A673 (cell line): Measurements from ENCODE around the gene ZC3H15. TPM values are rescaled to one million over a fixed set of nuclear protein-coding genes. Genes with fewer than 3 reads are reported as not detected.

Experiments used
- BruUV-seq: library from RNA; stranded (reverse); fragments of 400-500 nt; replicated peaks from 2 replicates; lab custom pipeline; 2021; lab: Mats Ljungman, UMichigan
- CTCF ChIA-PET: fragments of 300-600 bp; sonication (Branson Sonifier 250); formaldehyde crosslinking; loops from one replicate; lab custom pipeline; 2022; ENCODE audit warnings: antibody characterized with exemption; lab: Charles Lee
- POLR2A ChIA-PET: fragments of 300-600 bp; sonication (Branson Sonifier 250); formaldehyde crosslinking; loops from one replicate; lab custom pipeline; 2022; ENCODE audit warnings: antibody characterized with exemption; ENCODE audit not compliant: low non-redundant PET; lab: Charles Lee
- DNase-seq: peaks from one replicate; pipeline ENCODE4 v3.0.0-alpha.2; 2015; ENCODE audit warnings: low spot score
- H3K27ac ChIP-seq: fragments of 200-600 bp; sonication (generic); 2 replicates; pipeline ENCODE4 v1.5.1; 2016; ENCODE audit warnings: mixed run types, low read depth, mild to moderate bottlenecking, mixed read lengths, antibody characterized with exemption, low read length; ENCODE audit not compliant: poor library complexity, severe bottlenecking
- H3K27me3 ChIP-seq: fragments of 200-600 bp; sonication (generic); replicated peaks from 2 replicates; pipeline ENCODE4 v1.6.1; 2017; ENCODE audit warnings: mixed run types, low read depth, mild to moderate bottlenecking, mixed read lengths, antibody characterized with exemption, low read length; ENCODE audit not compliant: insufficient read depth, poor library complexity
- H3K36me3 ChIP-seq: fragments of 200-600 bp; sonication (generic); 2 replicates; pipeline ENCODE4 v1.6.1; 2016; ENCODE audit warnings: mixed run types, mild to moderate bottlenecking, mixed read lengths, antibody characterized with exemption, low read length; ENCODE audit not compliant: insufficient read depth, poor library complexity, severe bottlenecking
- H3K4me1 ChIP-seq: fragments of 200-600 bp; sonication (generic); 2 replicates; pipeline ENCODE4 v1.6.1; 2017; ENCODE audit warnings: mixed run types, mild to moderate bottlenecking, mixed read lengths, antibody characterized with exemption, low read length; ENCODE audit not compliant: insufficient read depth, poor library complexity, severe bottlenecking
- H3K4me3 ChIP-seq: fragments of 200-600 bp; sonication (generic); 2 replicates; pipeline ENCODE4 v1.5.1; 2016; ENCODE audit warnings: low read depth, mixed run types, mild to moderate bottlenecking, mixed read lengths, low read length; ENCODE audit not compliant: poor library complexity, severe bottlenecking
- H3K9me3 ChIP-seq: fragments of 200-600 bp; sonication (generic); 2 replicates; pipeline ENCODE4 v1.6.1; 2016; ENCODE audit warnings: mixed run types, low read depth, mild to moderate bottlenecking, mixed read lengths, antibody characterized with exemption, low read length; ENCODE audit not compliant: poor library complexity, severe bottlenecking
- EZH2 ChIP-seq: fragments of 200-600 bp; sonication (generic); IDR thresholded peaks from 2 replicates; pipeline ENCODE4 v1.6.1; 2017; ENCODE audit warnings: borderline replicate concordance, low read depth, mild to moderate bottlenecking, mixed read lengths, antibody characterized with exemption, low read length; ENCODE audit not compliant: poor library complexity, severe bottlenecking
- intact Hi-C: fragments of 100-400 bp; cut with micrococcal nuclease; formaldehyde crosslinking; loops from one replicate; pipeline ENCODE4 v1.10.0; 2022; ENCODE audit not compliant: unreplicated experiment
- total RNA-seq: library from RNA; stranded (reverse); gene quantifications from 2 replicates; pipeline ENCODE4 v1.2.3, GENCODE V29; 2021
- TF ChIP-seq, protein P1 (sequence below): fragments of 300-800, 200-600 bp; sonication (generic); conservative IDR thresholded peaks from 2 replicates; pipeline ENCODE4 v1.5.1; 2017; ENCODE audit warnings: low read depth, mild to moderate bottlenecking, antibody characterized with exemption, low read length, moderate library complexity, mixed read lengths

The ZC3H15 gene
- total RNA-seq, 1 experiment from 2014 or later: 95.1 TPM

DNA sequence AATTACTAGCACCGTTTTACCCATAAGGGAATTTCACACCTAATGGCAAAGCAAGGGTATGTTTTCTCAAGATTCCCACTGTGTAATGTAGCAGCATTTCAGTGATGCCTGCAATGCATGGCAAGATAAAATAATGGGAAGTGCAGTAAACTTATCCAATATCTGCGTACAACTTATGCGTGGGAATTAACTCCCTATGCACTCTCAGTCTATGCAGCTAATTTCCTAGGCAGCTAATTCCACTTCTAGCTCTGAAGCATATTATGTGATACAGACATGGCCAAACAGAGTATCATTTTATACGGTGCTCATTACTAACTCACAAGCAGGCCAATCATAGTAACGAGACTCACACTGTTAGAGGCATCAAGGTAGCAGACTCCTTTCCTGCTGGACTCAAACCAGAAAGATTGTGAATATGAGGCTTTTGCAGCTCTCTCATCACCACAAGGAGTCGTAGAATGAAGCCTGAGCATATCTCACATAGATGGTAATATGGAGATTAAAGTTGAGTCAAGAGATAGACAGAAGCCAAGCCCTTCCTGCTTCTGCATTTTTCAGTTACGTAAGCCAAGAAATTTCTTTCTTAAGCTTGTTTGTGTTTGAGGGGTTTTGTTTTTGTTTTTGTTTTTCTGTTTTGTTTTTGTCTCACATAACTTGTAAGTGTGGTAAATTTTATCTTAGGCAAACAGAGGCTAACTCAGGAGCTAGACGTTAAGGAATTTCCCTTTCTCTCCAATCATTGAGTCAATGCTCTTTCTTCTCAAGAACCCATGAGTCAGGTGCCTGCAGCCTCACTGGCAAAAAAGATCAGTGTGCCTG, 69.0 kb downstream of the ZC3H15 start:
- H3K27ac ChIP-seq: no peak overlapping the region
- H3K9me3 ChIP-seq: no peaks in the 10 kb centered on the region
- ChIA-PET CTCF (no interaction called here), POLR2A (no interaction called here)
- TF ChIP-seq, protein P1, sequence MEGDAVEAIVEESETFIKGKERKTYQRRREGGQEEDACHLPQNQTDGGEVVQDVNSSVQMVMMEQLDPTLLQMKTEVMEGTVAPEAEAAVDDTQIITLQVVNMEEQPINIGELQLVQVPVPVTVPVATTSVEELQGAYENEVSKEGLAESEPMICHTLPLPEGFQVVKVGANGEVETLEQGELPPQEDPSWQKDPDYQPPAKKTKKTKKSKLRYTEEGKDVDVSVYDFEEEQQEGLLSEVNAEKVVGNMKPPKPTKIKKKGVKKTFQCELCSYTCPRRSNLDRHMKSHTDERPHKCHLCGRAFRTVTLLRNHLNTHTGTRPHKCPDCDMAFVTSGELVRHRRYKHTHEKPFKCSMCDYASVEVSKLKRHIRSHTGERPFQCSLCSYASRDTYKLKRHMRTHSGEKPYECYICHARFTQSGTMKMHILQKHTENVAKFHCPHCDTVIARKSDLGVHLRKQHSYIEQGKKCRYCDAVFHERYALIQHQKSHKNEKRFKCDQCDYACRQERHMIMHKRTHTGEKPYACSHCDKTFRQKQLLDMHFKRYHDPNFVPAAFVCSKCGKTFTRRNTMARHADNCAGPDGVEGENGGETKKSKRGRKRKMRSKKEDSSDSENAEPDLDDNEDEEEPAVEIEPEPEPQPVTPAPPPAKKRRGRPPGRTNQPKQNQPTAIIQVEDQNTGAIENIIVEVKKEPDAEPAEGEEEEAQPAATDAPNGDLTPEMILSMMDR: no peak
- TF ChIP-seq EZH2: no peak
- intact Hi-C loops: no loop called here
- no peak for DNase-seq
- BruUV-seq: no TSS peak
- peaks cover 14% of the 10 kb centered on the region for H3K4me1 ChIP-seq
- H3K4me3 ChIP-seq: no peak overlapping the region
- no peaks in the 10 kb centered on the region for H3K27me3 ChIP-seq
- H3K36me3 ChIP-seq: no peaks in the 10 kb centered on the region

DNA sequence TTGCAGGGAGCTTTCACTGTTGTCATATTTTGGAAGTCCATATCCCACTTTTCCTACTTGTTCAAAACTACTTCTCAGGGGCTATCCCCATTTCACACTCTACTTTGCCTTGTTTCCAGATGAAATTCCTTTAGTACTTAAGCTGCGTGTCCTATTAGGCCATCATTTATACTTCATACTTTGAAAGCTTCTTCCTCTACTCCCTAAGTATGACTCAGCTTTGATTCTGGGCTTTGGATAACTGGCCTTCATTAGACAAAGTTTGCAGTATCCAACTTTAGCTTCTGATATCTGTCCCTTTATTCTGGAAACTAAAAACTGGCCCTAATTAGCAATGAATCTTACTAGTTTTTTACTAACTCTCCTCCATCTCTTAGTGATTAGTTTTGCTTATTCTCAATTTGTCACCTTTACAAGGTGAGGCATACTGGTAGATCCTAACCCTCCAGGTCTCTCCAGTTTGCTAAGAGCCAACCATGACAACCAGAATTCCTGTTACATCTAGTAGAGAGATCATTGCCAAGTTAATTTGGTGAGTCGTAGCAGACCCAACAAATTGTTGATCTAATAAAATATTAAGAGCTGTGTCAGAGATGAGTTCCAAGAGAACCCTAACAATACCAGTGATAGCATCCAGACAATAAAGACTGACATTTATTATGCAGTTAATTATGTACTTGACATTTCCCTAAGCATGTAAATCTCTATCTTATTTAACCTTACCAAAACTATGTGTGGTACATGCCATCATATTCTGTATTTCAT, 72.6 kb downstream of the ZC3H15 start:
- no peak overlapping the region for H3K4me3 ChIP-seq
- CTCF ChIA-PET: no interaction called here
- intact Hi-C loops: no loop called here
- no peak overlapping the region for H3K27ac ChIP-seq
- no peaks in the 10 kb centered on the region for H3K36me3 ChIP-seq
- POLR2A ChIA-PET: no interaction called here
- no TSS peak for BruUV-seq
- H3K27me3 ChIP-seq: no peaks in the 10 kb centered on the region
- DNase-seq: no peak
- TF ChIP-seq EZH2: no peak
- TF ChIP-seq, protein P1: no peak
- peaks cover 4% of the 10 kb centered on the region for H3K4me1 ChIP-seq
- H3K9me3 ChIP-seq: no peaks in the 10 kb centered on the region

Other genes starting within 250 kb of the ZC3H15 start
- gene ITGAV, start 103.8 kb downstream of the ZC3H15 start, total RNA-seq: 28.4 and 33.7 TPM in 2 replicates
- gene FAM171B, start 207.8 kb downstream of the ZC3H15 start, total RNA-seq: 6.6 and 6.7 TPM in 2 replicates